WERI-Rb-1 (cell line): ENCODE data around the gene NEK6.

Experiments used
- DNase-seq: peaks from one replicate; pipeline ENCODE4 v3.0.0-alpha.2; 2020
- H3K27ac ChIP-seq: fragments of 250-450 bp; sonication (Bioruptor Pico); 2 replicates; pipeline ENCODE4 v1.5.1; 2020; ENCODE audit warnings: mild to moderate bottlenecking, moderate library complexity
- H3K27me3 ChIP-seq: fragments of 250-450 bp; sonication (Bioruptor Pico); 2 replicates; pipeline ENCODE4 v1.5.1; 2021; ENCODE audit warnings: mild to moderate bottlenecking, low read depth, moderate library complexity; ENCODE audit not compliant: insufficient read depth, severe bottlenecking
- H3K36me3 ChIP-seq: fragments of 250-450 bp; sonication (Bioruptor Pico); 2 replicates; pipeline ENCODE4 v1.5.1; 2020; ENCODE audit warnings: mild to moderate bottlenecking, moderate library complexity
- H3K4me3 ChIP-seq: 2 replicates; pipeline ENCODE4 v1.5.1; 2011; ENCODE audit warnings: low read depth, mild to moderate bottlenecking, control low read depth, low read length
- H3K9me3 ChIP-seq: fragments of 250-450 bp; sonication (Bioruptor Pico); 2 replicates; pipeline ENCODE4 v1.5.1; 2021; ENCODE audit warnings: mild to moderate bottlenecking, moderate library complexity; ENCODE audit not compliant: severe bottlenecking
- CTCF ChIP-seq: IDR thresholded peaks from 2 replicates; pipeline ENCODE4 v1.5.1; 2011; ENCODE audit warnings: low read depth, mild to moderate bottlenecking, control low read depth, inconsistent platforms, low read length

The NEK6 gene

GRCh38 chr9:124392254-124392870 is 134.6 kb downstream of the NEK6 start:
- Histone ChIP-seq H3K27ac (no peak overlapping the region), H3K9me3 (no peaks in the 10 kb centered on the region), H3K4me3 (no peak overlapping the region), H3K27me3 (no peaks in the 10 kb centered on the region), H3K36me3 (peaks cover 21% of the 10 kb centered on the region)
- TF ChIP-seq CTCF: no peak
- no peak for DNase-seq

- no peak overlapping the region for H3K4me3 ChIP-seq
- no peaks in the 10 kb centered on the region for H3K27me3 ChIP-seq
- H3K27ac ChIP-seq: no peak overlapping the region
- peak; percentile 22 for DNase-seq
- TF ChIP-seq CTCF: peak; percentile 55
- H3K9me3 ChIP-seq: no peaks in the 10 kb centered on the region
- H3K36me3 ChIP-seq: peaks cover 25% of the 10 kb centered on the region
These were observed 135.2 kb downstream of the NEK6 start for GRCh38 chr9:124392871-124393460.

- no peak for DNase-seq
- no peak overlapping the region for H3K27ac ChIP-seq
- no peak overlapping the region for H3K4me3 ChIP-seq
- peaks cover 26% of the 10 kb centered on the region for H3K36me3 ChIP-seq
- no peaks in the 10 kb centered on the region for H3K9me3 ChIP-seq
- H3K27me3 ChIP-seq: no peaks in the 10 kb centered on the region
- TF ChIP-seq CTCF: no peak
These were observed 136.4 kb downstream of the NEK6 start for GRCh38 chr9:124394167-124394566.

GRCh38 chr9:124394596-124394995 is 136.8 kb downstream of the NEK6 start:
- Histone ChIP-seq H3K27ac (no peak overlapping the region), H3K27me3 (no peaks in the 10 kb centered on the region), H3K4me3 (no peak overlapping the region), H3K9me3 (no peaks in the 10 kb centered on the region), H3K36me3 (peaks cover 28% of the 10 kb centered on the region)
- DNase-seq: no peak
- TF ChIP-seq CTCF: no peak

- no peak for TF ChIP-seq CTCF
- no peak overlapping the region for H3K27ac ChIP-seq
- H3K9me3 ChIP-seq: no peaks in the 10 kb centered on the region
- H3K36me3 ChIP-seq: peaks cover 37% of the 10 kb centered on the region
- no peak for DNase-seq
- H3K4me3 ChIP-seq: no peak overlapping the region
- no peaks in the 10 kb centered on the region for H3K27me3 ChIP-seq
These were observed 138.1 kb downstream of the NEK6 start for GRCh38 chr9:124395826-124396225.
